Kidney capillary endothelial cell (primary cell): ENCODE data around the gene DMD.

Experiments used
- DNase-seq: peaks from one replicate; pipeline ENCODE4 v3.0.0-alpha.2; 2018; ENCODE audit warnings: low spot score

Gene DMD

DNA sequence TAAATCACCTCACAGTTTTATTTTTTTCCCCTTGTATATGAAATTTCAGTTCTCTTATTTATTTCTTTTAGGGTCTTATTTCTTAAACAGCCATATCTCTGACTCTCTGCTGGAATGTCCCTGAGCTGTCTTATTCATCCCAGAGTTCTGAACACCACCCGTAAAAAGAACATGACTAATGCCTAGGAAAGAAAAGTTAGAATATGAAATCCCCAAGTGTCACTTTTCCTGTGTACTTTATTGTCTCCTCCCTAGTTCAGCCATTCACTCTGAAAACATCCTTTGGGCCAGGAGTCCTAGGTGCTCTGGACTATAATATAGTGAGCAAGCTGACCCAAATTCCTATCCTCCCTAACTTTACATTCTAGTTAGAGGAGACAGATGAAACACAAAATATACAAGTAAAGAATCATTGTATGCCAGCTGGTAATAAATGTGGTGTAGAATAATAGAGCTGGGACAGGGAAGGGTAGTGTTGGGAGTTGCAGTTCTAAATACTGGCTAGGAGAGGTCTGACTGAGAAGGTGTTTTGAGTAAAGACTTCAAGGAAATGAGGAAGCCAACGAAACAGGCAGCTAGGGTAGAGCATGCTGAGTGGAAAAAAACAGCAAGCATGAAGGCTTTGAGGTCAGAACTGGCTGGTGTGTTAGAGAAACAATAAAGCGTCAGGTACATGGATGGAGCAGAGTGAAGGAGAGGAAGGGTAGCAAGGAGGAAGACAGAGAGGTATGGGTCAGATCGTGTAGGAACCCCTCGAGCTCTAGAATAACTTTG is 2098.9 kb downstream of the DMD start:
- no peak for DNase-seq

GRCh38 chrX:31110657-31111056 is 2100.7 kb downstream of the DMD start:
- DNase-seq = no peak

DNA sequence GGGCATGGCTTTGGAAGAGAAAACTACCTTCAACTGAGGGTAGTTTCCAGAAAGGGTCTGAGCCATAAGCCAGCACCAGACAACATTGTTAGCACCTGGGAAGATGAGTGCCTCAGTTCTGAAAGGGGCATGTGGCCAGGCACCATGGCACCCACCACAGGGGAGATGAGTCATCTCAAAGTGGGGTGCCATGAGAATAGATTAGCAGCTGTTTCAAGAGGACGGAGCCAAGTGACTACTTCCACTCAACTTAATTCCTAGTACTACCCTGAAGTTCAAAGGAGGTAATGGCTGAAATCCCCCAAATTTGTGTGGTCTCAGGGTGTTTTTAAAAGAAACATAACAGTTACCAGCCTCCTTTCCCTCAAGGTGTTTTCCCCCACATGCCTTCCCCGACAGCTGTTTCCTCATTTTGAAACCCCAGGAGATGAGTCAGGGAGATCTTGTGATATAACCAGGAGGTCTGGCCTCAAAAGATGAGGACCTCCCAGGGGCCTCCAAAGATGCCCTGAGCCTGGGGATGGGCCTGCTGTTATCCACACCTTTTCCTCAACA is 2111.7 kb downstream of the DMD start:
- DNase-seq = no peak

DNA sequence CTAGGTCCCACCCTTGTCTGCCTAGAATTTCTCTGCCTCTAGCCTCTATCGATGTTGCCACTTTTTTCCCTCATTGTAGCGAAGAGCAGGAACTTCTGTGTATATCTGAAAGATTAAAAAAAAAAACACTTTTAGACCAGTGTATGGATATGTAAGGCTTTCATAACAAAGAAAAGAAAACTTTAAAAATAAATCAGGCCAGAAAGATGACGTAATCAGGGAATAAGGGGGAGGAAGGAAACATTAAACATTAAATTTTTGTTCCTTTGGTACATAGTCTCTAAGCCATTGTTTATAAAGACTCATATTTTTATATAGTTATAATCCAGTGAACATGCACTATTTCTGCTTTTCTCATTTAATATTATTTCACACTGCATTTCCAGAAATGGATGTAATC is 2113.3 kb downstream of the DMD start:
- DNase-seq = no peak

DNA sequence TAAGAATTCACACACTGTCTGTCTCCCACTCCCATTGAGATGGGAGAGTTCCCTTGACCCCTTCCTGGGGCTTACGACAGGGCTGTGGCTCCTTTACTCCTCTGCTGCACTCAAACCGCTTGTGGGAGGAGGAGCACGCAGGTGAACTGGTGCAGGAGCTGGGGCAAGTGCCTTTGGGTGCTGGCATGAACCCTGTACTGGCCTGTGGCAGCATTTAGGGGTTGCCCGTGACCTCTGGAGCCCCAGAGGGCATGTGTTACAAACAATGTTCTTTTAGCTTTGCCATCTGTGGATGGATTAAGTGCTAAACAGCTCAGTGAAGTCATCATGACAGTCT is 2117.7 kb downstream of the DMD start:
- DNase-seq = no peak

GRCh38 chrX:31092970-31093638 is 2118.2 kb downstream of the DMD start:
- no peak for DNase-seq

GRCh38 chrX:31092476-31092875 is 2118.9 kb downstream of the DMD start:
- DNase-seq = no peak

GRCh38 chrX:31091819-31092218 is 2119.5 kb downstream of the DMD start:
- no peak for DNase-seq

DNA sequence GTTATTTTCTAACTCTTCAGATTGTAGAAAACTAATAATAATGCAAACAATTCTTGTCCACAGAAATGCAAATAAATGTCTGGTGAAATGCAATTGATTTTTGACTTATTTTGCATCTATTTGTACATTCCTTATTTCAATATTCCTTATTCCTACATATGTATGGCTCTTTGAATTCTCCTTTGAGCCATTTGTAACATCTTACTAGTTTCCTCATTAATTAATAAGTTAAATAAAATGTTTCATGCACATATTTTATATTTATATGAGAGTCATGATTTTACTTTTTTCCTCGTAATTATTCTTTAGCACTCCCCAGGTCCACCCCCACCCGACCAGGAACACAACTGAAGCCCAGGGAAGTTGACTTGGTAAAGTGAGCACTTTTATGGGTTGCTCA is 2136.8 kb downstream of the DMD start:
- DNase-seq = no peak

DNA sequence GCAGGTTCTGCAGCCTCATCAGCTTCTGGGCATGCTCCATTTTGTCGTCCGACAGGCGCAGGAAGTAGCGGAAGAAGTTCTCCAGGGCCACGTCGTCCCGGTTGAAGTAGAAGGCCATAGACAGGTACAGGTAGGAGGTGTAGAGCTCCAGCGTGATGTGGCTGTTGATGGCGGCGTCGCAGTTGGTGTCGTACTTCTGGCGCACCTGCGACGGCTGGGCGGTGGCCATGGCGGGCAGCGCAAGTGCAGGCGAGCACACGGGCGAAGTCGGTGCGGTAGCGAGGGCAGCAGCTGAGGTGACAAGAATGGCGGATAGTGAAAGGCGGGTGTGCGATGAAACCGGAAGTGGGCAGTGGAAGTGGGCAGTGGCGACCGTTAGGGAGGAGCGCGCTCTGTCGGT is 2139.6 kb downstream of the DMD start, which contains the start of gene FTHL17:
Gene FTHL17, minus strand, starts transcription at position 317 of the 400 bp plus-strand sequence. Its CDS starts 88 bp downstream, at position 229.
- no peak for DNase-seq

DNA sequence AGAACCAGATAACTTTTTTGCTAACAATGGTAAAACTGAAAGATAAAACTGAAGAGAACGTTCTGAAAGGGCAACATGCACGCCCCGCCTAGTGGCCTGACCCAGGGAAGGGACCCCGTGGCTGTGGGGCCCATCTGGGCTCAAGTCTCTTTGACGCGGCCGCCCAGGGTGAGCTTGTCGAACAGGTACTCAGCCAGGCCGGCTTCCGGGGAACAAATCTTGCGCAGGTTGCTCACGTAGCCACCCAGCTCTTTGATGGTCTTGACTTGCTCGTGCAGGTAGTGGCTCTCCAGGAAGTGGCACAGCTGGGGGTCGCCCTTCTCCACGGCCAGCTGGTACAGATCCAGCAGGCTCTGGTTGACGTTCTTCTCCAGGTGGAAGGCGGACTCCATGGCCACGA is 2140.1 kb downstream of the DMD start:
- no peak for DNase-seq

- no peak for DNase-seq
Observed at GRCh38 chrX:31070057-31070468, 2141.3 kb downstream of the DMD start.
